T-helper 2 cell (primary cell): ENCODE data around the gene STARD10.

Experiments used
- DNase-seq, 5 experiments: peaks; one replicate each; pipeline versions ENCODE4 v3.0.0 to v3.0.0-alpha.2; 2012 to 2022

STARD10 gene

GRCh38 chr11:72762641-72763304, 31.1 kb downstream of the STARD10 start:
- peak in 1 of 5 experiments; percentile 30 for DNase-seq

- no peak for DNase-seq
Observed at GRCh38 chr11:72760539-72761405, 33.1 kb downstream of the STARD10 start.

GRCh38 chr11:72759468-72759985, 34.3 kb downstream of the STARD10 start:
- no peak for DNase-seq

GRCh38 chr11:72758690-72759389, 35.0 kb downstream of the STARD10 start:
- DNase-seq = no peak

- DNase-seq = no peak
Observed at GRCh38 chr11:72758304-72758689, 35.5 kb downstream of the STARD10 start.

- DNase-seq = no peak
Observed at GRCh38 chr11:72755713-72756285, 38.0 kb downstream of the STARD10 start.

GRCh38 chr11:72754544-72755155, 39.2 kb downstream of the STARD10 start:
- no peak for DNase-seq

- no peak for DNase-seq
Observed at GRCh38 chr11:72754149-72754543, 39.7 kb downstream of the STARD10 start.

- no peak for DNase-seq
Observed at GRCh38 chr11:72753341-72754148, 40.3 kb downstream of the STARD10 start.

GRCh38 chr11:72752088-72752914, 41.5 kb downstream of the STARD10 start, which contains the start of gene ARAP1:
Gene ARAP1 (minus strand): TSS chr11:72752408. CDS start chr11:72727128, 25,280 bp downstream.
- DNase-seq = peak; percentile 66 to 86 (median 76)

GRCh38 chr11:72751116-72752087, 42.4 kb downstream of the STARD10 start:
- peak in 1 of 5 experiments; percentile 18 for DNase-seq

- no peak for DNase-seq
Observed at GRCh38 chr11:72750556-72751115, 43.2 kb downstream of the STARD10 start.

- DNase-seq = no peak
Observed at GRCh38 chr11:72750086-72750485, 43.8 kb downstream of the STARD10 start.

- no peak for DNase-seq
Observed at GRCh38 chr11:72747289-72747855, 46.5 kb downstream of the STARD10 start.

- DNase-seq = no peak
Observed at GRCh38 chr11:72746821-72747220, 47.0 kb downstream of the STARD10 start.

- no peak for DNase-seq
Observed at GRCh38 chr11:72745925-72746550, 47.8 kb downstream of the STARD10 start.

GRCh38 chr11:72745511-72745910, 48.3 kb downstream of the STARD10 start:
- no peak for DNase-seq

- DNase-seq = no peak
Observed at GRCh38 chr11:72744474-72744873, 49.4 kb downstream of the STARD10 start.
